ENCODE measurements around the gene SPSB1. TPM values are rescaled to one million over a fixed set of nuclear protein-coding genes. Genes with fewer than 3 reads are reported as not detected.
"Not testable (repeated sequence)": the region's sequence is repeated elsewhere in the genome, so short reads cannot be mapped to it uniquely, and the experiment has no call there.

The SPSB1 gene
- polyA plus RNA-seq, 1 donor = 9.8 TPM

- no peak for DNase-seq
Observed at GRCh38 chr1:9366943-9367780, 74.5 kb downstream of the SPSB1 start.

- no peak for DNase-seq
Observed at GRCh38 chr1:9367806-9368205, 75.1 kb downstream of the SPSB1 start.

DNA sequence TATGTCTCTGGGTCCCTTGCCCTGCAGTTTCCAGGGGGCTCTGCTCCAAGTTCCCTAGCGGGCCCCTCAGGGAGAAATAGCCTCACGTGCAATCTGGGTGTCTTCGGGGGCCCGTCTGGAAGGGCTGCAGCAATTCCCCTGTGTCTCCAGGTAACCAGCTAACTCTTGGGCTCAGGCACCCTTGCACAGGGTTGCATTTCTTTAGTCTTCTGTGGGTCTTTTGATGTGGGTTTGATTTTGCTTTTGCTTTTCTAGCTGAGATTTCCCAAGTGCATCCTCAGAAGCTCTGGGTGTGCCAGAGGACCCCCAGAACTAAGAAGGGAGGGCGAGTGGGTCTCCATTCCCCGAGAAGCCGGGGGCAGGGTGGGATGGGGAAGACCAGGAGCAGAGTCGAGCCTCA, 75.7 kb downstream of the SPSB1 start:
- no peak for DNase-seq

DNA sequence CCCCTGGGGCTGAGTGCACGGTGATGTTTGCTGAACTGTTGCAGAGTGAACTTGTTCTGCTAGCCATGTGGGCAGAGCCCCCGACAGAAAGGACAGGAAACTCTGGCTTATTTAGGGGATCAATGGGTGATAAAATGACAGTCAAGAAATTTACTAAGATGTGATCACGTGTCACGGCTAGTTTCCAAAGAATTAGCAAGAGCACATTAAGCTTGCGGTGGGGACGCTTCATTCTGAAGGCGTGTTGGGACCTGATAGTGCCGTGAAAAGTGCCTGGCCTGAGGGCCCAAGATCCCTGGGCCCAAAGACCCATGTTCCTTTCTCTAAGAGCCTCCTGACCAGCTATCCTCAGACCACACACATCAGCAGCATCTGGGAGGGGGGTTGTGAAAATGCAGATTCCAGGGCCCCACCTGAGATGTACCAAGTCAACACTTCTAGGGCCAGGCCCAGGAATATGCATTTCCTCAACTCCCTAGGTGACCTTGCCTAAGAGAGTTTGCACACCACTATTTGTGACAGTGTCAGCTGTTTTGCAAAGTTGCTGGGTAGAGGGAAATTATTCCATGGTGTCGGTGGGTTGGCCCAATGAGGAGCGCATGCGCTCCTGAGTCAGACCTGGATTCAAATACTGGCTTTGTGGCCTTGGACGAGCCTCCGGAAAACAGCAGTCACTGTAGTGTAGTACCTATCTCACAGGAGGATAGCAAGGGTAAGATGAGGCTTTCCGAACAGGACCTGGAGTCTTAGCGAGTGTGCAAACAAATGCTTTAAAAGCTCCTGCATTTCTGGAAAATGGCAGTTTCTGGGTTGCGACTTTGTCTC, 77.5 kb downstream of the SPSB1 start:
- no peak for DNase-seq

DNA sequence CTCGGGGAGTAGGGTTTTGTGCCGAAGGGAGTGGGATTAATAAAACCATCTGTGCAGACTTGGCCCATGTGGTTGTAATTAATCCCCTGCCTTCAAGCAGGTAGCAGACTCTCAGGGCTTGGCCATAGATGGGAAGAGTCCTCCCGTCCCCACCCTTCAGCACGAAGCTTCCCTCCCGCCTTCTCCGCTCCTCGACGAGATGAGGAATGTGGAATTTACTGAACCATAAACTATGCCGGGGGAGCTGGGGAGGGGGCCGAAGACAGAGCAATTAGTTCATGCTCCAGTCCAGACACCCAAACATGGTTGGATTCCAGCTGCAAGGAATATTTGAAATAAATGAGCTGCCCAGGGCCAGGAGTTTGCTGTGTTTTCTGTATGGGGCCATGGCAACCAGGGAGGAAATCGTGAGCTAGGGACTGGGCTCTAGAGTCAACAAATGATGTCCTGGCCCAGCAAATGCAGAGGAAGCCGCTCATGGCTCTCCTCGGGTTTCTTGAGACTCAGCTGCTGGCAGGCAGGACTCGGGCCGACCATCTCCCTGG, 78.8 kb downstream of the SPSB1 start:
- peak; percentile 92 for DNase-seq

GRCh38 chr1:9371951-9372350, 79.3 kb downstream of the SPSB1 start:
- DNase-seq = no peak

DNA sequence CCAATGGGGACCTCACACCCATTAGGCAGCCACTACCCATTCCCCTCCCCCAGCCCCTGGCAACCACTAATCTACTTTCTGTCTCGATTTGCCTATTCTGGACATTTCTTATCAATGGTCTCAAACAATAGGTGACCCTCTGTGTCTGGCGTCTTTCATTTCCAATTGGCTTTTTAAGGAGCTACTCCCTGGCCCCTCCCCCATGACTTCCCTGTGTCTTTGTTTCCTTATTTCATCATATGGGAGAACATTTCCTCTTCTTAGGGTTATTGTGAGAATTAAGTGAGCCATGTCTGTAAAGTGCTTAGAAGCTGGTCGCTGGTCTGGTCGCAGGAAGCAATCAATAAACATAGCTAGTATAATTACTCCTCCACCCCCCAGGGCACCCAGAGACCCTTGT, 80.9 kb downstream of the SPSB1 start:
- no peak for DNase-seq

GRCh38 chr1:9374748-9375341, 82.2 kb downstream of the SPSB1 start:
- DNase-seq = no peak

GRCh38 chr1:9375912-9376311, 83.2 kb downstream of the SPSB1 start:
- DNase-seq = no peak

DNA sequence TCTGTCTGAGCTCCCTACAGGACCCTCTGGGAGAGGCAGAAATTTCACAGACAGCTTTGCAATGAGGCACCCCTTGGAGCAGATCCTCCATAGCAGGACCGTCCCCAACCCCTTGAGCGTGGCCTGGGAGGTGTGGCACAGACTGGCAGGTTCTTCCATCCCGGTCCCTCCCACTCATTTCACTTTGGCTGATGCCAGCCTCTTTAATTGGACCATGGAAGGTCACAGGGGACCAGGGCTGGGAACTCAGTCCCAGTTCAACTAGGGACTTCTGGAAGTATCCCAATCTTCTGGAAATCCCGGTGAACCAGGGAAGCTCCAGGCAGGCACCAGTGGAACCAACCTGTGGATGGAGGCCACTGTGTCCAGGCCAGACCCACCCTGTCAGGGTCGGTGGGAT, 83.7 kb downstream of the SPSB1 start:
- no peak for DNase-seq

- no peak for DNase-seq
Observed at GRCh38 chr1:9376886-9377333, 84.2 kb downstream of the SPSB1 start.

DNA sequence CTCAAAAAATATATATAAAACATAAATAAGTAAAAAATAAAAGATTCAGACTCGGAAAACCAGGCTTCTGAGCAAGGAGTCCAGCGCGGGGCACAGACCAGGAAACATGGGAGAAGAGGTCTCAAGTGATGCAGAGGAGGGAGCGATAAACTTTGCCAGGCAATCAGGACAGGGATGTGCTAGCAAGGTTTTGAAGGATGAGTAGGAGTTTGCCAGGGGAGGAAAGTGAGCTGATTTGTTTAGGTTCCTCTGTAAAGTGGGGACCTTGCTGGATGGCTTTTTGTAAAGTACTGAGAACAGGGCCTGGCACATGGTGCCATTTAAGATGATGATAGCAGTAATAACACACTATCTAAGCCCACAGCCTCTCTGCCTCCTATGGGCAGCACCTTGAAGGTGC, 86.1 kb downstream of the SPSB1 start:
- no peak for DNase-seq

- DNase-seq = no peak
Observed at GRCh38 chr1:9380711-9381110, 88.0 kb downstream of the SPSB1 start.

- no peak for DNase-seq
Observed at GRCh38 chr1:9382643-9383491, 90.2 kb downstream of the SPSB1 start.

DNA sequence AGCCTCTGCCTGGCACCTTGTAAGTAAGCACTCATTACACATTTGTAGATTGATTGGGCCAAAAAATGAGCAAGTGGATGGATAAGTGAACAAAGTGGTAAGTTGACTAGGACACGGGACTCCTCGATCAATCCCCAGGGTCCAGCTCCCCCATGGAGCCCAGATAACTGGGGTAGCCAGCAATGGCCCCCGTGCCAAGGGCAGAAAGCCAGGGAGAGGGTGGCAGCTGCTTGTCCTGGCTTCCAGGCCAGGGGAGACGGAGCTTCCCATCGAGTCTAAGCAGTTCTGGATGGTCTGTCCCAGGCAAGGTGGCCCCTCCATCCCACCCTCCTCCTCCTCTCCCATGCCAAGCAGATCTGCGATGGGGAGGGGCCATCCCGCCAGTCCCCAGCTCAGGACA, 91.4 kb downstream of the SPSB1 start:
- DNase-seq = no peak

- DNase-seq = no peak
Observed at GRCh38 chr1:9384751-9385245, 92.1 kb downstream of the SPSB1 start.

- DNase-seq = not testable (repeated sequence)
Observed at GRCh38 chr1:9385392-9385791, 92.7 kb downstream of the SPSB1 start.

DNA sequence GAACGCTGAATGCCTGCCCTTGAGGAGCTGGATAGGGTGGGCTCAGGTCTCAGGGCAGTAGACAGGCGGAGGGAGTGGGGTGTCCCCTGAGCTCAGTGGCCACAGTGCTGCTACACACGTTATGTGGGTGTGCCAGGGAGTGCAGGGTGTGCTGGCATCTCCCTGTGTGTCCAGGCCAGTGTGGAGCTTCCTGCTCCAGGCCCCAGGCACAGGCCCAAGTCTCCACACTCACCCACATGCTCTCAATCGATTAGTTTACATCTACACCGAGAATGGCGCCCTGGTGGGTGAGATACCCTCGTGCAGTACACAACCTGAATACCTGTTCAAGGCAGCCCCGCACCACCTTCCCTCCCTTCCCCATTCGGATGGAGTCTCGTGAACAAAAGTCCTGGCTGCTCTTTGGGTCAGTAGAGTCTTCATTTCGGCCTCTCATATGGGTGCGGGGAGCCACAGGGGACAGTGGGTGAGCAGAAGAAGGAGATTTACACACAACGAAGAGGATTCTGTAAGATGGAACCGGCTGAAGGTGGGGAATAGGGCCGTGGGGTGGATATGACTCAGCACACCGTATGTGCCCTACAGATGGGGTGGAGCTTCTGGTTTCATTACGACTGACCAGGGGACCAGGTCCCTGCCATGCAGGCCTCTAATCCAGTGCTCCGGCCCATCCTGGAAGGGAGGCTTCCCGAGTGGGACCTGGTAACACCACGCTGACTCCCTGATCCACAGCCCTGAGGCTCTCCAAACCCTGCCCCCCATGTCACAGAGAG, 93.3 kb downstream of the SPSB1 start:
- no peak for DNase-seq

DNA sequence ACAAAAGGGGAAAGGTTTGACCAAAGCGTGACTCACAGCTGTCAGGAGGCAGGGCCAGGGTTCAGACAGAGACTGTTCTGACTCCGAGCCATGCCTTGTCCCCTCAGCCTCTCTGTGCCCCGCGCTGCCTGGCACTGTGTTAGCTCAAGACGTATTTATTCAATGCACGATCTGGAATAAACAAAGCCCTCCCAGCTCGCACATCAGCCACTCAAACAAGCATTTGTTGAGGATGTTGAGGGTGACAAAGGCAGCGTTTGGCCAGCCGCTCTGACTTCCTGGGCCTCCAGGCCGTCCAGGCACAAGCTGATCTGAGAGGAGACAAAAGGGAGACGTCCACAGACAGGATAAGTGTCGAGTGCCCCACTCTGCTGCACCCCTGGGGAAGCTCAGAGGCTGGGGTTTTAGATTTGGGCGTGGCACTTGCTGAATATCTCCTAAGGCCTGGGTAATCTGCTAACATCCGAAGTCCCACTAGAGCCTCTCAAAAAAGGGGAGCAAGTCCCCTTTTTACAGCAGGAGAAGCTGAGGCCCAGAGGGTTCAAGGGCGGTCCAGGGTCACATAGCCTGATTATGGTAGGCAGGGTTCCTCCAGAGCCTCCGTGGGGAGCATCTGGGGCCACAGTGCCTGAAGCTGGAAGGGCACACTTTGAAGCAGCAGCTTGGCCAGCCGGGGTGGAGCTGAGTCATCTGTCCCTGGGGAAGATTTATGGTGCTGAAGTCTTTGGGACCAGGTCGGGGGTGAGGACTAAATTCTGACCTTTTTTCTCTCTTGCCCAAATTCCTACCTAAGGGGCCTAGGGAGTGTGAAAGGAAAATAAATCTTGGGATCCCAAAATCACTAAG, 95.9 kb downstream of the SPSB1 start:
- DNase-seq = no peak

GRCh38 chr1:9389968-9390367, 97.3 kb downstream of the SPSB1 start:
- no peak for DNase-seq

All from left kidney (tissue), 2 donors.